Kidney (tissue), 14 donors: ENCODE results near the gene GLDC. TPM values are rescaled to one million over a fixed set of nuclear protein-coding genes. Genes with fewer than 3 reads are reported as not detected.

Experiments used
- DNase-seq, 5 donors: peaks; one replicate each; pipeline ENCODE4 v3.0.0-alpha.2; 2013 to 2020
- FAIRE-seq: peaks from 2 replicates; lab custom pipeline; 2012; peaks lifted over from hg19 to GRCh38; lab: Jason Lieb, UNC
- H3K27ac ChIP-seq, 2 donors: one replicate each; pipeline ENCODE4 v1.7.0; 2013; ENCODE audit warnings: low read depth in 2 of 2, low read length in 2 of 2, inconsistent platforms in 1 of 2
- H3K27me3 ChIP-seq: one replicate; pipeline ENCODE4 v1.7.1; 2013; ENCODE audit warnings: low read length, inconsistent platforms; ENCODE audit not compliant: control insufficient read depth, insufficient read depth
- H3K36me3 ChIP-seq, 3 donors: one replicate each; pipeline versions ENCODE4 v1.7.0 to v1.7.1; 2013; ENCODE audit warnings: low read length in 3 of 3, control low read depth in 1 of 3, inconsistent platforms in 1 of 3; ENCODE audit not compliant: insufficient read depth in 3 of 3, control insufficient read depth in 2 of 3
- H3K4me1 ChIP-seq, 3 donors: one replicate each; pipeline versions ENCODE4 v1.7.0 to v1.7.1; 2013; ENCODE audit warnings: low read length in 3 of 3, inconsistent platforms in 1 of 3, low read depth in 1 of 3; ENCODE audit not compliant: control insufficient read depth in 2 of 3, insufficient read depth in 2 of 3
- H3K4me3 ChIP-seq, 3 donors: one replicate each; pipeline versions ENCODE4 v1.7.0 to v1.8.1; 2013; ENCODE audit warnings: low read length in 3 of 3, control low read depth in 1 of 3, inconsistent platforms in 1 of 3
- H3K9ac ChIP-seq, 3 donors: one replicate each; pipeline versions ENCODE4 v1.7.0 to v1.7.1; 2013; ENCODE audit warnings: low read length in 3 of 3, control low read depth in 1 of 3, inconsistent platforms in 1 of 3
- H3K9me3 ChIP-seq, 3 donors: one replicate each; pipeline versions ENCODE4 v1.7.0 to v1.7.1; 2013; ENCODE audit warnings: low read length in 3 of 3, control low read depth in 1 of 3, inconsistent platforms in 1 of 3; ENCODE audit not compliant: control insufficient read depth in 2 of 3, insufficient read depth in 1 of 3
- intact Hi-C: fragments of 100-400 bp; cut with DNase I; formaldehyde crosslinking; loops from one replicate; pipeline ENCODE4 v1.11.1; 2022
- polyA plus RNA-seq: library from polyadenylated mRNA; stranded (reverse); fragments of 350-450 nt; fragmentation: Illumina TruSeq; extraction: RNeasy Lipid Tissue Mini Kit (QIAGEN cat#74804); gene quantifications from one replicate; pipeline ENCODE4 v1.2.3, GENCODE V29; 2014; ENCODE audit warnings: low read depth, low replicate concordance; ENCODE audit not compliant: insufficient read depth
- total RNA-seq: library from RNA; stranded (reverse); fragmentation: NEBNext Ultra II Directional; extraction: Animal tissue kit (Norgen Biotek cat#: 25700); gene quantifications from one replicate; pipeline ENCODE4 v1.2.1, GENCODE V29; 2021
- TF ChIP-seq, protein P1 (sequence below): IDR thresholded peaks from 3 replicates; pipeline ENCODE4 v1.5.1; 2012; ENCODE audit warnings: mild to moderate bottlenecking, moderate library complexity, borderline replicate concordance; ENCODE audit not compliant: insufficient read depth; ENCODE audit errors: extremely low read depth
- donor health status: control.
- donor health status: control.
- donor health status: control.
- donor health status: control.
- donor health status: control.
- donor health status: DM: yes; HTN: yes; CAD: no.
- donor health status: Normal renal cell carcinoma (clear cell type).

GLDC gene
- total and polyA plus RNA-seq, 2 donors from 2014 or later = 60.1 to 79.7 TPM

DNA sequence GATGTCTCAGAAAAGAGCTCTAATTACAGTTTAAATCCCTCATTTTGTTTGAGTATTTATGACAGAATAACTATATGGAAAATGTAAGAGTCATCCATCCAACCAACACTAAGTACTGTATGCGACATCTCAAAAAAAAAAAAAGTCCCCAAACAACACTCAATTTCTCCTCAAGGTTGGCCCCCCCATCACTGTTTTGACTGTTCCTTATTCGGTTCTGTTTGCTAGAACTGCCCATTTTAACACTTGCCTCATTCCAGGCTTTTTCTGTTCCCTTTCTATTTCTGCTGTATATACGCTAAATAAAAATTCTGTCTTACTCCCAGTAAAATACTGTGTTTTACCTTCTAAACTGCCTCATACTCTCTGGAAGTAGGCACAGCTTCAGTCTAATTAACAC is 25.2 kb downstream of the GLDC start:
- intact Hi-C loops = no loop called here
- FAIRE-seq = no peak
- H3K4me3 ChIP-seq = no peak overlapping the region

DNA sequence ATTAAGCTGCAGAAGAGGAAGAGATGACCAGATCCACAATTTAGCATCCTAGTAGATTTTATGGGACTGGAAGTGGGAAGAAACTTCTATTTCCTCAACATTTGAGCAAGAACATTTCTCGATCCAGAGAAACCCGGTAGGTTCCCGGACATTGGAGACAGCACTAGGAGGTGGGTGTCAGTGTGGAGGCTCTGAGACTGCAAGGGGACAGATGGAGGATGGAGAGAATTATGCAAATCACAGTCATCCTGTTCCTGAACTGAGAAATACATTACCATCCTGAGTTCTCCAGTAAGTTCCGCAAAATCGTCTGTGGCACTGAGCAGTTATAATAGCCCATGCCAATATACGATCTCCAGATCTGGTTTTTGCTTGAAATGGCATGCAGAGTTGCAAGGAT is 25.6 kb downstream of the GLDC start:
- Histone ChIP-seq H3K9me3 (no peaks in the 10 kb centered on the region), H3K9ac (no peak overlapping the region), H3K4me1 (no peaks in the 10 kb centered on the region), H3K4me3 (no peak overlapping the region), H3K27ac (no peak overlapping the region), H3K36me3 (no peaks in the 10 kb centered on the region), H3K27me3 (no peaks in the 10 kb centered on the region)
- TF ChIP-seq, protein P1, sequence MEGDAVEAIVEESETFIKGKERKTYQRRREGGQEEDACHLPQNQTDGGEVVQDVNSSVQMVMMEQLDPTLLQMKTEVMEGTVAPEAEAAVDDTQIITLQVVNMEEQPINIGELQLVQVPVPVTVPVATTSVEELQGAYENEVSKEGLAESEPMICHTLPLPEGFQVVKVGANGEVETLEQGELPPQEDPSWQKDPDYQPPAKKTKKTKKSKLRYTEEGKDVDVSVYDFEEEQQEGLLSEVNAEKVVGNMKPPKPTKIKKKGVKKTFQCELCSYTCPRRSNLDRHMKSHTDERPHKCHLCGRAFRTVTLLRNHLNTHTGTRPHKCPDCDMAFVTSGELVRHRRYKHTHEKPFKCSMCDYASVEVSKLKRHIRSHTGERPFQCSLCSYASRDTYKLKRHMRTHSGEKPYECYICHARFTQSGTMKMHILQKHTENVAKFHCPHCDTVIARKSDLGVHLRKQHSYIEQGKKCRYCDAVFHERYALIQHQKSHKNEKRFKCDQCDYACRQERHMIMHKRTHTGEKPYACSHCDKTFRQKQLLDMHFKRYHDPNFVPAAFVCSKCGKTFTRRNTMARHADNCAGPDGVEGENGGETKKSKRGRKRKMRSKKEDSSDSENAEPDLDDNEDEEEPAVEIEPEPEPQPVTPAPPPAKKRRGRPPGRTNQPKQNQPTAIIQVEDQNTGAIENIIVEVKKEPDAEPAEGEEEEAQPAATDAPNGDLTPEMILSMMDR = no peak
- DNase-seq (no peak), FAIRE-seq (no peak)
- intact Hi-C loops = no loop called here

More for the DNA sequence above, 25.2 kb downstream of the GLDC start:
- no peak for DNase-seq
- H3K36me3 ChIP-seq = no peaks in the 10 kb centered on the region
- H3K9ac ChIP-seq = no peak overlapping the region
- no peaks in the 10 kb centered on the region for H3K9me3 ChIP-seq
- peaks cover 0 to 4% (median 2%) of the 10 kb centered on the region in 3 donors for H3K4me1 ChIP-seq
- no peak overlapping the region for H3K27ac ChIP-seq
- TF ChIP-seq, protein P1 = no peak
- no peaks in the 10 kb centered on the region for H3K27me3 ChIP-seq

DNA sequence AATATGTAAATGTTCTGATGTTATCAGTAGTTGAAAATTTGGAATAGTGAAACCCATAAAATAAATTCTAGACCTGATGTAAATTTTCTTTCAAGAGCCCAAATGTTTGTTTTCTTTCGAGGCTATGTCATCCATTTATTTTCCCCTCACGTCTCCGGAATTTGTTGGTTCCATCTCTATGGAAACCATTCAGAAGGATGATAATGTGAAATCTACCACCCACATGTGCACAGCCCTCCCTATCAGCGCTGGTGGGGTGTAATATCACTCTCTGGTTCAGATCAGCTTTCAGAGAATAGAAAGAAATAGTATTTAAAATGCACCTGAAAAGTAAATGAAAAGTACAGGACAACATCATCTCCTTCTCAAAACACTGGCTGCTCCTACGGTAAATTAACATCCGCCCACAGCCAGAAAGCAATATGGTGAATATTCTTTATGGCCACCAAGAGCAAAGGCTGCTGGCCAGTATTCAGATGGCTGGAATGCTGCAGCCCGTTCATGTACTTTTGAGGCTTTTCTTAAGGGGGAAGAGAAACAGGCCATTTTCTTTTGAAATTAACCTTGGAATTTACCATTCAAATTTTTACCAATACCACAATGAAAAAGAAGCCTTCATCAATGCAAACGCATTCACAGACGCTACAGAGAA is 28.5 kb downstream of the GLDC start:
- DNase-seq (no peak), FAIRE-seq (no peak)
- H3K27ac ChIP-seq = no peak overlapping the region
- no peak overlapping the region for H3K4me3 ChIP-seq
- TF ChIP-seq, protein P1 = no peak
- H3K4me1 ChIP-seq = peaks cover 0 to under 1% (median 0%) of the 10 kb centered on the region in 3 donors
- no peaks in the 10 kb centered on the region for H3K9me3 ChIP-seq
- H3K27me3 ChIP-seq = no peaks in the 10 kb centered on the region
- intact Hi-C loops = no loop called here
- no peak overlapping the region for H3K9ac ChIP-seq
- peaks cover 0 to 1% (median 0%) of the 10 kb centered on the region in 3 donors for H3K36me3 ChIP-seq
